SK-N-SH (cell line): Measurements from ENCODE around the gene BNIPL.

ENCODE experiments used
- CTCF ChIP-seq: fragments of 200-600 bp; sonication (generic); IDR thresholded peaks from 2 replicates; pipeline ENCODE4 v1.6.1; 2017; ENCODE audit warnings: antibody characterized with exemption, mild to moderate bottlenecking, moderate library complexity
- EP300 ChIP-seq, 2 experiments: IDR thresholded peaks; 2 replicates each; pipeline versions ENCODE4 v1.4.0 to v1.6.1; 2012; ENCODE audit warnings: borderline replicate concordance in 1 of 2, low read depth in 1 of 2, low read length in 1 of 2
- JUND ChIP-seq: IDR thresholded peaks from 2 replicates; pipeline ENCODE4 v1.4.0; 2012
- MAX ChIP-seq: IDR thresholded peaks from 2 replicates; pipeline ENCODE4 v1.4.0; 2012; ENCODE audit warnings: low read depth
- RAD21 ChIP-seq: IDR thresholded peaks from 2 replicates; pipeline ENCODE4 v1.6.1; 2012; ENCODE audit warnings: mild to moderate bottlenecking, low read length
- SIN3A ChIP-seq: IDR thresholded peaks from 2 replicates; pipeline ENCODE4 v1.6.1; 2012; ENCODE audit warnings: low read depth, mild to moderate bottlenecking, low read length, moderate library complexity, borderline replicate concordance

- TF ChIP-seq CTCF: no peak
- TF ChIP-seq JUND: no peak
- no peak for TF ChIP-seq SIN3A
- no peak for TF ChIP-seq EP300 (IDR thresholded peaks at IDR 0.05; ENCODE audit: borderline replicate concordance in 1 of 2, low read depth in 1 of 2, low read length in 1 of 2)
- no peak for TF ChIP-seq RAD21
- TF ChIP-seq MAX: no peak
Measured at GRCh38 chr1:151065089-151065645, 28.8 kb downstream of the BNIPL start.
